H1 (cell line): ENCODE data around the gene ZC3H18. TPM values are rescaled to one million over a fixed set of nuclear protein-coding genes. Genes with fewer than 3 reads are reported as not detected.

ENCODE experiments used
- BACH1 ChIP-seq: IDR thresholded peaks from 2 replicates; pipeline ENCODE4 v1.6.1; 2012; ENCODE audit warnings: low read length, improper control_type of control experiment
- BRCA1 ChIP-seq: IDR thresholded peaks from 2 replicates; pipeline ENCODE4 v1.6.1; 2012; ENCODE audit warnings: low read depth, low read length, improper control_type of control experiment
- CBX5 ChIP-seq: fragments of 300-800, 300-1000 bp; sonication (generic); IDR thresholded peaks from 2 replicates; pipeline ENCODE4 v1.7.1; 2016; ENCODE audit warnings: antibody characterized with exemption, low read length, low read depth
- CEBPB ChIP-seq: IDR thresholded peaks from 2 replicates; pipeline ENCODE4 v1.6.1; 2012; ENCODE audit warnings: low read depth, low read length
- GTF2F1 ChIP-seq: IDR thresholded peaks from 2 replicates; pipeline ENCODE4 v1.6.1; 2012; ENCODE audit warnings: low read depth, low read length, improper control_type of control experiment, borderline replicate concordance
- JUN ChIP-seq: IDR thresholded peaks from 2 replicates; pipeline ENCODE4 v1.6.1; 2011; ENCODE audit warnings: low read depth, mild to moderate bottlenecking, improper control_type of control experiment, low read length
- SUZ12 ChIP-seq: fragments of 200-600 bp; sonication (generic); IDR thresholded peaks from 2 replicates; pipeline ENCODE4 v1.6.1; 2012; ENCODE audit warnings: mild to moderate bottlenecking, inconsistent platforms, low read length, moderate library complexity, mixed read lengths
- TAF1 ChIP-seq: IDR thresholded peaks from 2 replicates; pipeline ENCODE4 v1.6.1; 2011; ENCODE audit warnings: mild to moderate bottlenecking, low read depth, low read length
- polyA plus RNA-seq, 7 experiments: library from polyadenylated mRNA; depleted of rRNA in 3 of 7; stranded (reverse) in 5 of 7; unstranded in 2 of 7; fragments of >200 nt in 5 of 7; fragments of 200-250 nt in 2 of 7; gene quantifications; 1 replicate in 5 of 7; 2 replicates in 1 of 7; 4 replicates in 1 of 7; pipeline versions ENCODE4 v1.2.1 to v1.2.3, GENCODE V29; 2011 to 2013; ENCODE audit warnings: missing spikeins in 2 of 7, mixed read lengths in 2 of 7
- total RNA-seq: library from RNA; stranded (reverse); fragmentation: NEBNext Ultra II Directional; extraction: Animal tissue kit (Norgen Biotek cat#: 25700); gene quantifications from 2 replicates; pipeline ENCODE4 v1.2.1, GENCODE V29; 2021
- TF ChIP-seq, protein P1 (sequence below): IDR thresholded peaks from 2 replicates; pipeline ENCODE4 v1.6.1; 2012; ENCODE audit warnings: inconsistent platforms

ZC3H18 gene
- total and polyA plus RNA-seq, 2 of the 8 experiments (the other 6 are each of a cell fraction or from before 2014, with no cell fraction given) = 12.1 to 73.2 TPM

DNA sequence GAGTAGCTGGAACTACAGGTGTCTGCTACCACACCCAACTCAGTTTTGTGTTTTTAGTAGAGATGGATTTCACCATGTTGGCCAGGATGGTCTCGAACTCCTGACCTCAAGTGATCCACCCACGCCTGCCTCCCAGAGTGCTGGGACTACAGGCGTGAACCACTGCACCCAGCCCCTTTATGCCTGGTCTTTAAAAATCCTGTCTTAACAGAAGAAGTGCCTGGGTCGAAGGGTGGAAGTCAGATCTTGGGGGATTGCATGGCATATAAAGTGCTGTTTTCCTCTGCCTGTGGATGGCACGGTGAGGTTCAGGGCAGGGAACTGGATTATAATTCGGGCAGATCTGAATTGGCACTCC lies 30.3 kb downstream of the ZC3H18 start (continued):
- TF ChIP-seq BRCA1 = no peak
- TF ChIP-seq CBX5 = no peak
- no peak for TF ChIP-seq SUZ12
- no peak for TF ChIP-seq BACH1
- TF ChIP-seq, protein P1, sequence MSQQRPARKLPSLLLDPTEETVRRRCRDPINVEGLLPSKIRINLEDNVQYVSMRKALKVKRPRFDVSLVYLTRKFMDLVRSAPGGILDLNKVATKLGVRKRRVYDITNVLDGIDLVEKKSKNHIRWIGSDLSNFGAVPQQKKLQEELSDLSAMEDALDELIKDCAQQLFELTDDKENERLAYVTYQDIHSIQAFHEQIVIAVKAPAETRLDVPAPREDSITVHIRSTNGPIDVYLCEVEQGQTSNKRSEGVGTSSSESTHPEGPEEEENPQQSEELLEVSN = no peak
- no peak for TF ChIP-seq CEBPB
- TF ChIP-seq JUN = no peak
- no peak for TF ChIP-seq TAF1
- no peak for TF ChIP-seq GTF2F1
